GM19463 (cell line): ENCODE results near the gene PLCB4.

Experiments used
- ATAC-seq: cut with Tn5 transposase; IDR thresholded peaks from one replicate; pipeline ENCODE4 v1.9.1; 2021; ENCODE audit warnings: mild to moderate bottlenecking, moderate library complexity; ENCODE audit not compliant: unreplicated experiment

Gene PLCB4

GRCh38 chr20:9166153-9166780, 97.4 kb downstream of the PLCB4 start:
- no peak for ATAC-seq

- no peak for ATAC-seq
These were observed 100.5 kb downstream of the PLCB4 start for GRCh38 chr20:9169409-9169808.

- ATAC-seq: no peak
These were observed 104.0 kb downstream of the PLCB4 start for GRCh38 chr20:9172851-9173250.

GRCh38 chr20:9177278-9177677, 108.4 kb downstream of the PLCB4 start:
- no peak for ATAC-seq

GRCh38 chr20:9179193-9179802, 110.4 kb downstream of the PLCB4 start:
- ATAC-seq: no peak

GRCh38 chr20:9179867-9180266, 111.0 kb downstream of the PLCB4 start:
- no peak for ATAC-seq

- ATAC-seq: no peak
These were observed 111.8 kb downstream of the PLCB4 start for GRCh38 chr20:9180481-9181257.

- no peak for ATAC-seq
These were observed 116.6 kb downstream of the PLCB4 start for GRCh38 chr20:9185511-9185910.

- no peak for ATAC-seq
These were observed 117.5 kb downstream of the PLCB4 start for GRCh38 chr20:9186396-9186795.

- ATAC-seq: no peak
These were observed 126.1 kb downstream of the PLCB4 start for GRCh38 chr20:9195031-9195430.

- no peak for ATAC-seq
These were observed 127.2 kb downstream of the PLCB4 start for GRCh38 chr20:9196110-9196509.

GRCh38 chr20:9198460-9198859, 129.6 kb downstream of the PLCB4 start:
- ATAC-seq: no peak

GRCh38 chr20:9200196-9200595, 131.3 kb downstream of the PLCB4 start:
- no peak for ATAC-seq

GRCh38 chr20:9200620-9201019, 131.7 kb downstream of the PLCB4 start:
- no peak for ATAC-seq

GRCh38 chr20:9202420-9203080, 133.7 kb downstream of the PLCB4 start:
- no peak for ATAC-seq

GRCh38 chr20:9203081-9203447, 134.2 kb downstream of the PLCB4 start:
- ATAC-seq: no peak

GRCh38 chr20:9204979-9205378, 136.1 kb downstream of the PLCB4 start:
- ATAC-seq: no peak

- ATAC-seq: no peak
These were observed 137.6 kb downstream of the PLCB4 start for GRCh38 chr20:9206486-9206885.

- no peak for ATAC-seq
These were observed 138.4 kb downstream of the PLCB4 start for GRCh38 chr20:9207253-9207652.

GRCh38 chr20:9210356-9210755, 141.5 kb downstream of the PLCB4 start:
- ATAC-seq: no peak

GRCh38 chr20:9211016-9211760, 142.3 kb downstream of the PLCB4 start:
- no peak for ATAC-seq
